Measurements from ENCODE around the gene NUP54. TPM values are rescaled to one million over a fixed set of nuclear protein-coding genes. Genes with fewer than 3 reads are reported as not detected.

The NUP54 gene
- total RNA-seq, 1 experiment from 2014 or later = 84.5 TPM

DNA sequence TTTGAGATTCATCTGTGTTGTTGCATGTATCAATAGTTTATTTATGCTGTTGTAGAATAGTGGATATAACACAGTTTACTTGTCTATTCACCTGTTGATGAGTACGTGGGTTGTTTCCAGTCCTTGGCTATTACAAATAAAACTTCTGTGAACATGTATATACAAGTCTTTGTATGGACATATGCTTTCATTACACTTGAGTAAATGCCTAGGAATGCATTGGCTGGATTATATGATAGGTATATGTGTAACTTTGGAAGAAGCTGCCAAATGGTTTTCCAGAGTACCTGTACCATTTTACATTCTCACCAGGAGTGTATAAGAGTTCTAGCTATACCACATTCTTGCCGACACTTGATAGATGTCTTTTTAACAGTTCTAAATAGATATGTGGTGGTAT lies 57.1 kb downstream of the NUP54 start:
- ChIA-PET POLR2A (no interaction called here), CTCF (interaction anchor here (0.9 kb wide), 2 partner anchors 95 to 195 kb away, joined by 5 read pairs; no protein-coding TSS in a partner anchor)
- DNase-seq (ENCODE audit: low spot score) (no peak), ATAC-seq (no peak)
- Mint-ChIP-seq H3K36me3 (0 out of 2 replicates have a peak, but pooled peaks cover 2% of the 10 kb centered on the region), H3K27me3 (ENCODE audit: low read depth) (no peaks in the 10 kb centered on the region), H3K9me3 (peaks cover 5% of the 10 kb centered on the region), H3K4me1 (peaks cover 18% of the 10 kb centered on the region), H3K4me3 (no peak overlapping the region), H3K27ac (no peak overlapping the region)
- TF ChIP-seq, protein P1, sequence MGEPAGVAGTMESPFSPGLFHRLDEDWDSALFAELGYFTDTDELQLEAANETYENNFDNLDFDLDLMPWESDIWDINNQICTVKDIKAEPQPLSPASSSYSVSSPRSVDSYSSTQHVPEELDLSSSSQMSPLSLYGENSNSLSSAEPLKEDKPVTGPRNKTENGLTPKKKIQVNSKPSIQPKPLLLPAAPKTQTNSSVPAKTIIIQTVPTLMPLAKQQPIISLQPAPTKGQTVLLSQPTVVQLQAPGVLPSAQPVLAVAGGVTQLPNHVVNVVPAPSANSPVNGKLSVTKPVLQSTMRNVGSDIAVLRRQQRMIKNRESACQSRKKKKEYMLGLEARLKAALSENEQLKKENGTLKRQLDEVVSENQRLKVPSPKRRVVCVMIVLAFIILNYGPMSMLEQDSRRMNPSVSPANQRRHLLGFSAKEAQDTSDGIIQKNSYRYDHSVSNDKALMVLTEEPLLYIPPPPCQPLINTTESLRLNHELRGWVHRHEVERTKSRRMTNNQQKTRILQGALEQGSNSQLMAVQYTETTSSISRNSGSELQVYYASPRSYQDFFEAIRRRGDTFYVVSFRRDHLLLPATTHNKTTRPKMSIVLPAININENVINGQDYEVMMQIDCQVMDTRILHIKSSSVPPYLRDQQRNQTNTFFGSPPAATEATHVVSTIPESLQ (CRISPR knock-in tag; IDR thresholded peaks at IDR 0.05) = no peak
- no peak for TF ChIP-seq ZNF317 (CRISPR knock-in tag; IDR thresholded peaks at IDR 0.05; ENCODE audit: borderline replicate concordance, low read depth)
- TF ChIP-seq, protein P2, sequence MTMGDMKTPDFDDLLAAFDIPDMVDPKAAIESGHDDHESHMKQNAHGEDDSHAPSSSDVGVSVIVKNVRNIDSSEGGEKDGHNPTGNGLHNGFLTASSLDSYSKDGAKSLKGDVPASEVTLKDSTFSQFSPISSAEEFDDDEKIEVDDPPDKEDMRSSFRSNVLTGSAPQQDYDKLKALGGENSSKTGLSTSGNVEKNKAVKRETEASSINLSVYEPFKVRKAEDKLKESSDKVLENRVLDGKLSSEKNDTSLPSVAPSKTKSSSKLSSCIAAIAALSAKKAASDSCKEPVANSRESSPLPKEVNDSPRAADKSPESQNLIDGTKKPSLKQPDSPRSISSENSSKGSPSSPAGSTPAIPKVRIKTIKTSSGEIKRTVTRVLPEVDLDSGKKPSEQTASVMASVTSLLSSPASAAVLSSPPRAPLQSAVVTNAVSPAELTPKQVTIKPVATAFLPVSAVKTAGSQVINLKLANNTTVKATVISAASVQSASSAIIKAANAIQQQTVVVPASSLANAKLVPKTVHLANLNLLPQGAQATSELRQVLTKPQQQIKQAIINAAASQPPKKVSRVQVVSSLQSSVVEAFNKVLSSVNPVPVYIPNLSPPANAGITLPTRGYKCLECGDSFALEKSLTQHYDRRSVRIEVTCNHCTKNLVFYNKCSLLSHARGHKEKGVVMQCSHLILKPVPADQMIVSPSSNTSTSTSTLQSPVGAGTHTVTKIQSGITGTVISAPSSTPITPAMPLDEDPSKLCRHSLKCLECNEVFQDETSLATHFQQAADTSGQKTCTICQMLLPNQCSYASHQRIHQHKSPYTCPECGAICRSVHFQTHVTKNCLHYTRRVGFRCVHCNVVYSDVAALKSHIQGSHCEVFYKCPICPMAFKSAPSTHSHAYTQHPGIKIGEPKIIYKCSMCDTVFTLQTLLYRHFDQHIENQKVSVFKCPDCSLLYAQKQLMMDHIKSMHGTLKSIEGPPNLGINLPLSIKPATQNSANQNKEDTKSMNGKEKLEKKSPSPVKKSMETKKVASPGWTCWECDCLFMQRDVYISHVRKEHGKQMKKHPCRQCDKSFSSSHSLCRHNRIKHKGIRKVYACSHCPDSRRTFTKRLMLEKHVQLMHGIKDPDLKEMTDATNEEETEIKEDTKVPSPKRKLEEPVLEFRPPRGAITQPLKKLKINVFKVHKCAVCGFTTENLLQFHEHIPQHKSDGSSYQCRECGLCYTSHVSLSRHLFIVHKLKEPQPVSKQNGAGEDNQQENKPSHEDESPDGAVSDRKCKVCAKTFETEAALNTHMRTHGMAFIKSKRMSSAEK (CRISPR knock-in tag; IDR thresholded peaks at IDR 0.05; ENCODE audit: borderline replicate concordance) = no peak
- TF ChIP-seq, protein P3, sequence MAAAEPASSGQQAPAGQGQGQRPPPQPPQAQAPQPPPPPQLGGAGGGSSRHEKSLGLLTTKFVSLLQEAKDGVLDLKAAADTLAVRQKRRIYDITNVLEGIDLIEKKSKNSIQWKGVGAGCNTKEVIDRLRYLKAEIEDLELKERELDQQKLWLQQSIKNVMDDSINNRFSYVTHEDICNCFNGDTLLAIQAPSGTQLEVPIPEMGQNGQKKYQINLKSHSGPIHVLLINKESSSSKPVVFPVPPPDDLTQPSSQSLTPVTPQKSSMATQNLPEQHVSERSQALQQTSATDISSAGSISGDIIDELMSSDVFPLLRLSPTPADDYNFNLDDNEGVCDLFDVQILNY (CRISPR knock-in tag; IDR thresholded peaks at IDR 0.05) = no peak
- no peak for TF ChIP-seq TP53 (CRISPR knock-in tag; IDR thresholded peaks at IDR 0.05)
- TF ChIP-seq ZNF232 (CRISPR knock-in tag; IDR thresholded peaks at IDR 0.05) = no peak
- TF ChIP-seq, protein P4, sequence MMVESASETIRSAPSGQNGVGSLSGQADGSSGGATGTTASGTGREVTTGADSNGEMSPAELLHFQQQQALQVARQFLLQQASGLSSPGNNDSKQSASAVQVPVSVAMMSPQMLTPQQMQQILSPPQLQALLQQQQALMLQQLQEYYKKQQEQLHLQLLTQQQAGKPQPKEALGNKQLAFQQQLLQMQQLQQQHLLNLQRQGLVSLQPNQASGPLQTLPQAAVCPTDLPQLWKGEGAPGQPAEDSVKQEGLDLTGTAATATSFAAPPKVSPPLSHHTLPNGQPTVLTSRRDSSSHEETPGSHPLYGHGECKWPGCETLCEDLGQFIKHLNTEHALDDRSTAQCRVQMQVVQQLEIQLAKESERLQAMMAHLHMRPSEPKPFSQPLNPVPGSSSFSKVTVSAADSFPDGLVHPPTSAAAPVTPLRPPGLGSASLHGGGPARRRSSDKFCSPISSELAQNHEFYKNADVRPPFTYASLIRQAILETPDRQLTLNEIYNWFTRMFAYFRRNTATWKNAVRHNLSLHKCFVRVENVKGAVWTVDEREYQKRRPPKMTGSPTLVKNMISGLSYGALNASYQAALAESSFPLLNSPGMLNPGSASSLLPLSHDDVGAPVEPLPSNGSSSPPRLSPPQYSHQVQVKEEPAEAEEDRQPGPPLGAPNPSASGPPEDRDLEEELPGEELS (CRISPR knock-in tag; IDR thresholded peaks at IDR 0.05) = no peak
- no peak for TF ChIP-seq MXD4 (CRISPR knock-in tag; IDR thresholded peaks at IDR 0.05; ENCODE audit: borderline replicate concordance)
- no peak for TF ChIP-seq ETV6 (CRISPR knock-in tag; IDR thresholded peaks at IDR 0.05)
- TF ChIP-seq ZBTB21 (CRISPR knock-in tag; IDR thresholded peaks at IDR 0.05; ENCODE audit: borderline replicate concordance) = no peak

DNA sequence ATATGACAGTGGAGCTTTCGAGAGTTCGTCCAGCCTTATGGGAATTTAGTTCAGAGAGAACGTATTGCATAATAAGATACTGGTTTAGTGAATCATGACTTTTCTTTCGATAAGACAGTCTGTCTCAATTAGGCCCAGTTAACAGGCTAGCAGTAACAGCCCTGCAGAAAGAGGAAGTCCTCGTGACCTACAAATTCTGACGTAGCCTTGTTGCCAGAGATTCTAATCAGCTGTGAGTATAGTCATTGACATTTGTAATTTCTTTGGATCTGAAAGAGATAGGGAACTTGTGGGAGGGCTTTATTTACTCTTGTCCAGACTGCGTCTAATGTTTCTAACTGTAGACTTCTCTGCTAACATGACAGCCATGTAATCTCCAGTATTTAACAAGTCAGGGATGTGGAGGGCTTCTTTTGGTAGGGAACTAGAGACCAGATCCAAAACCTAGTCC lies 57.9 kb downstream of the NUP54 start:
- no peak overlapping the region for H3K27ac Mint-ChIP-seq
- ATAC-seq (no peak), DNase-seq (ENCODE audit: low spot score) (no peak)
- no peak overlapping the region for H3K4me3 Mint-ChIP-seq
- ChIA-PET POLR2A (no interaction called here), CTCF (no interaction called here)
- TF ChIP-seq ZBTB21 (CRISPR knock-in tag; IDR thresholded peaks at IDR 0.05; ENCODE audit: borderline replicate concordance) (no peak), RORB (CRISPR knock-in tag; IDR thresholded peaks at IDR 0.05) (no peak), IRF2 (CRISPR knock-in tag; IDR thresholded peaks at IDR 0.05; ENCODE audit: borderline replicate concordance, low read depth) (no peak)
- 0 out of 2 replicates have a peak, but pooled peaks cover 2% of the 10 kb centered on the region for H3K36me3 Mint-ChIP-seq
- peaks cover 5% of the 10 kb centered on the region for H3K9me3 Mint-ChIP-seq
- peaks cover 12% of the 10 kb centered on the region for H3K4me1 Mint-ChIP-seq
- no peaks in the 10 kb centered on the region for H3K27me3 Mint-ChIP-seq (ENCODE audit: low read depth)

DNA sequence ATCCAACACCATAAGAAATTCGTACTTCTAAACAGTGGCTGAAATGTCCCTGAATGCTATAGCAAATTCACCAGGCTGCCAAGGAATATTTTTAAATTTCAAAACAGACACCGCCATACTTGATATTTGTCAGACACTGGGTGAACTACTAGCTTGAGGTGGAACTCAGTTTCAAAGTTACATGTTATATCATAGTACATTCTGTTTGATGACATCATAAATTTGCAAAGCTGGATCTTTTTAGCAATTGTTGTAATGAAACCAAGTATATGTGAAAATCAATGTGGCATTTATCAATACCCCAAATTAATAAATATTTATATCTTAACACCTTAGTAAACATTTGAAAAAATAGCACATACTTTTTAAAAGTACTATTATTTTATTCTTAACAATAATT lies 59.5 kb downstream of the NUP54 start:
- ATAC-seq = no peak
- H3K9me3 Mint-ChIP-seq = peaks cover 5% of the 10 kb centered on the region
- H3K4me3 Mint-ChIP-seq = no peak overlapping the region
- H3K27ac Mint-ChIP-seq = no peak overlapping the region
- CTCF ChIA-PET = no interaction called here
- TF ChIP-seq TEAD1 (CRISPR knock-in tag; IDR thresholded peaks at IDR 0.05) (no peak), FOXK1 (CRISPR knock-in tag; IDR thresholded peaks at IDR 0.05) (no peak), CREB1 (CRISPR knock-in tag; IDR thresholded peaks at IDR 0.05) (no peak), IRF2 (CRISPR knock-in tag; IDR thresholded peaks at IDR 0.05; ENCODE audit: borderline replicate concordance, low read depth) (no peak), ZNF138 (CRISPR knock-in tag; conservative IDR thresholded peaks at IDR 0.05) (no peak), ZNF671 (CRISPR knock-in tag; IDR thresholded peaks at IDR 0.05) (no peak)
- TF ChIP-seq, protein P5, sequence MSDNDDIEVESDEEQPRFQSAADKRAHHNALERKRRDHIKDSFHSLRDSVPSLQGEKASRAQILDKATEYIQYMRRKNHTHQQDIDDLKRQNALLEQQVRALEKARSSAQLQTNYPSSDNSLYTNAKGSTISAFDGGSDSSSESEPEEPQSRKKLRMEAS (CRISPR knock-in tag; IDR thresholded peaks at IDR 0.05) = no peak
- no peaks in the 10 kb centered on the region for H3K27me3 Mint-ChIP-seq (ENCODE audit: low read depth)
- POLR2A ChIA-PET = no interaction called here
- 0 out of 2 replicates have a peak, but pooled peaks cover 2% of the 10 kb centered on the region for H3K36me3 Mint-ChIP-seq
- no peak for DNase-seq (ENCODE audit: low spot score)
- peaks cover 11% of the 10 kb centered on the region for H3K4me1 Mint-ChIP-seq

All from WTC11 (cell line).